Esophagus squamous epithelium (tissue), 5 donors: ENCODE results near the gene LDB2. TPM values are rescaled to one million over a fixed set of nuclear protein-coding genes. Genes with fewer than 3 reads are reported as not detected.

ENCODE experiments used
- DNase-seq: peaks from one replicate; lab custom pipeline; 2025; lab: John Stamatoyannopoulos, UW
- H3K27ac ChIP-seq, 4 donors: fragments of 200-600 bp; sonication (generic); one replicate each; pipeline ENCODE4 v1.5.1; 2016 to 2019; ENCODE audit warnings: mild to moderate bottlenecking in 1 of 4
- H3K27me3 ChIP-seq, 4 donors: fragments of 200-600 bp; sonication (generic); 1 replicate in 3 of 4; 2 replicates in 1 of 4; pipeline versions ENCODE4 v1.5.1 to v1.6.0; 2017 to 2021; ENCODE audit warnings: antibody characterized with exemption in 1 of 4
- H3K36me3 ChIP-seq, 3 donors: fragments of 200-600 bp; sonication (generic); one replicate each; pipeline ENCODE4 v1.5.1; 2016 to 2019
- H3K4me1 ChIP-seq, 3 donors: fragments of 200-600 bp; sonication (generic); one replicate each; pipeline ENCODE4 v1.5.1; 2017 to 2019
- H3K4me3 ChIP-seq, 4 donors: fragments of 200-600 bp; sonication (generic); 1 replicate in 3 of 4; 2 replicates in 1 of 4; pipeline ENCODE4 v1.5.1; 2016 to 2019; ENCODE audit warnings: mild to moderate bottlenecking in 2 of 4, moderate library complexity in 1 of 4
- H3K9me3 ChIP-seq, 3 donors: fragments of 200-600 bp; sonication (generic); one replicate each; pipeline ENCODE4 v1.5.1; 2016 to 2019
- CTCF ChIP-seq, 6 experiments: fragments of 450-650 bp in 4 of 6; fragments of 200-600 bp in 2 of 6; sonication (generic) in 2 of 6; IDR thresholded peaks; one replicate each; pipeline ENCODE4 v1.5.1; 2016 to 2019; ENCODE audit warnings: antibody characterized with exemption in 6 of 6, mild to moderate bottlenecking in 4 of 6, moderate library complexity in 4 of 6
- POLR2A ChIP-seq, 4 donors: fragments of 450-650 bp; IDR thresholded peaks; one replicate each; pipeline ENCODE4 v1.6.1; 2017; ENCODE audit warnings: antibody characterized with exemption in 4 of 4, mild to moderate bottlenecking in 4 of 4, moderate library complexity in 3 of 4
- WGBS, 2 donors: methylation state at CpG; one replicate each; pipeline ENCODE4 v1.1.5; 2018; 5-methylcytosine and 5-hydroxymethylcytosine counted together
- intact Hi-C: fragments of 100-400 bp; cut with DNase I; formaldehyde crosslinking; loops from one replicate; pipeline ENCODE4 v1.15.0; 2022
- total RNA-seq, 4 donors: library from RNA; depleted of rRNA; stranded (reverse); fragments of >200 nt; gene quantifications; one replicate each; pipeline ENCODE4 v1.1.0, GENCODE V29; 2016
- donor health status: DM: yes; HTN: yes; CAD: no.

Gene LDB2
- total RNA-seq, 4 donors from 2014 or later, result 3.0 to 16.0 (median 5.9) TPM

GRCh38 chr4:16603178-16603577 is 295.3 kb downstream of the LDB2 start:
- H3K27ac ChIP-seq, result no peak overlapping the region
- H3K36me3 ChIP-seq, result no peaks in the 10 kb centered on the region
- no peaks in the 10 kb centered on the region for H3K9me3 ChIP-seq
- intact Hi-C loops, result no loop called here
- H3K27me3 ChIP-seq, result no peaks in the 10 kb centered on the region
- DNase-seq, result no peak
- H3K4me1 ChIP-seq, result peaks cover 0 to 5% (median 0%) of the 10 kb centered on the region in 3 donors
- no peak overlapping the region for H3K4me3 ChIP-seq
- TF ChIP-seq CTCF (IDR thresholded peaks at IDR 0.05) (no peak), POLR2A (IDR thresholded peaks at IDR 0.05) (no peak)
- WGBS, 2 donors, result 74 to 83% methylated on average over 4 of the region's 4 CpGs

DNA sequence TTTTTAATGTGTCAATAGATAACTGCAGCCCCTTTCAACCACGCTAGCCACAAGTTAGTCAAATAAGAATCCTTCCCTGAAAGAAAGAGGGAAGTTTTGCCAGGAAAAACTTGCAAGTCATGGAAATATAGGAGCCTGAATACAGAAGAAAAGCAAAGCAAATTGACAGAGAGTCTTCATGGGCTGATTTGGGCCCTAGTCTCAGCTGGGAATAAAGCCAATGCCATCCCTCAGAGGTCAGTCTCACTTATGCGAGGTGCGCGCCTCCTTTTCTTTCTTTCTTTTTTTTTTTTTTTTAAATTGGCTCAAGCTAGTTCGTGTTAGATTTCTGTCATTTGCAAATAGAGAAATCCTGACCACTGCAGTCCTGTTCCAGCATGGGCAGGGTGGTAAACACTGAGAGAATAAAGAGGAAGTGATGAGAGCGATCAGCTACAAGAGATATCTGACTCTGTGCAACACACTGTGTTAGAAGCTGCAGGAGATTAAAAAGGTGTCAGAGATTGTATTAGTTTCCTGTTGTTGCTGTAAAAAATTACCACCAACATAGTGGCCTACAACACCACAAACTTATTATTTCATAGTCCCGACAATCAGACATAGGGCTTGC is 299.7 kb downstream of the LDB2 start:
- intact Hi-C loops, result no loop called here
- peaks cover 0 to 7% (median 0%) of the 10 kb centered on the region in 3 donors for H3K4me1 ChIP-seq
- no peak for DNase-seq
- no peaks in the 10 kb centered on the region for H3K27me3 ChIP-seq
- no peak for TF ChIP-seq POLR2A (IDR thresholded peaks at IDR 0.05)
- TF ChIP-seq CTCF (IDR thresholded peaks at IDR 0.05), result no peak
- peak overlapping the region in 1 of 4 donors; percentile 9 for H3K27ac ChIP-seq
- H3K4me3 ChIP-seq, result no peak overlapping the region
- no peaks in the 10 kb centered on the region for H3K36me3 ChIP-seq
- 58 to 74% methylated on average over 7 of the region's 7 CpGs for WGBS, 2 donors
- no peaks in the 10 kb centered on the region for H3K9me3 ChIP-seq

DNA sequence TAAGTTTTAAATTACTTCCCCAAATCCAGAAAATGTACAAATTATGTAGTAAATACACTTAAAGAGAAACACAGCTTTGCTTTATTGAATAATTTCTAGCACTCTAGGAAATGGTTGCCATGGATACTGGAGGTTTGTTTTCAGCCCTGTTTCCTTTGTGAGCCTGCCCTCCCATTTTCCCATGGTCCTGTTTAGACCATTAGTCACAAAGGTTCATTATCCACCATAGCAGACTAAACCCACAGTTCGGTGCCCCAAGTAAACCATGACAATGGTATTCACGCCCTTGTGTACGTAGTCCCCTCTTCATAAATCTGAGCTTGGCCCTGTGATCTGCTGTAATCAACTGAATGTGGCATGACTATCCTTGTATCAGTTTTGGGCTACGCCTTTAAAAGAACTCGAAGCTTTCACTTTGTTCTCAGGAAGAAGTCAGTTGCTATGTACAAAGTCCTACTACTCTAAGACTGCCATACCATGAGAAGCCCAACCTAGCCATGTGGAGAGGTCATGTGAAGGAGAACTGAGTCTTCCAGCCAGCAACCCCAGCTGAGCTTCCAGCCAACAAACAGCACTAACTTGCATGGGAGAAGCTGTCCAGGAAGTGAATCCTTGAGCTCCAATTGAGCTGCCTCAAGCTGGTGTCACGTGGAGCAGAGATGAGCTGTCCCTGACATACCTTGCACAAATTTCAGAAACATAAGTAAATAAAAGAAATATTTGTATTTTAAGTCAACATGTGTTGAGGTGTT is 300.4 kb downstream of the LDB2 start:
- 69 to 82% methylated on average over 6 of the region's 6 CpGs for WGBS, 2 donors
- Histone ChIP-seq H3K9me3 (no peaks in the 10 kb centered on the region), H3K27ac (peak overlapping the region in 2 of 4 donors; percentile 9 to 12), H3K36me3 (no peaks in the 10 kb centered on the region), H3K4me1 (peaks cover 0 to 7% (median 0%) of the 10 kb centered on the region in 3 donors), H3K4me3 (no peak overlapping the region), H3K27me3 (no peaks in the 10 kb centered on the region)
- TF ChIP-seq POLR2A (IDR thresholded peaks at IDR 0.05), result no peak
- no peak for TF ChIP-seq CTCF (IDR thresholded peaks at IDR 0.05)
- intact Hi-C loops, result no loop called here
- DNase-seq, result no peak

- TF ChIP-seq POLR2A (IDR thresholded peaks at IDR 0.05) (no peak), CTCF (IDR thresholded peaks at IDR 0.05) (no peak)
- no peaks in the 10 kb centered on the region for H3K9me3 ChIP-seq
- no peak overlapping the region for H3K27ac ChIP-seq
- no peaks in the 10 kb centered on the region for H3K27me3 ChIP-seq
- WGBS, 2 donors, result 25 to 45% methylated on average over 2 of the region's 2 CpGs
- intact Hi-C loops, result no loop called here
- peaks cover 0 to 7% (median 0%) of the 10 kb centered on the region in 3 donors for H3K4me1 ChIP-seq
- H3K36me3 ChIP-seq, result no peaks in the 10 kb centered on the region
- H3K4me3 ChIP-seq, result no peak overlapping the region
- no peak for DNase-seq
These were observed 301.0 kb downstream of the LDB2 start for GRCh38 chr4:16597443-16597842.

- DNase-seq, result no peak
- 81 to 84% methylated on average over 2 of the region's 2 CpGs for WGBS, 2 donors
- intact Hi-C loops, result no loop called here
- peaks cover 0 to 16% (median 0%) of the 10 kb centered on the region in 3 donors for H3K4me1 ChIP-seq
- no peaks in the 10 kb centered on the region for H3K36me3 ChIP-seq
- no peaks in the 10 kb centered on the region for H3K27me3 ChIP-seq
- no peak overlapping the region for H3K27ac ChIP-seq
- H3K4me3 ChIP-seq, result no peak overlapping the region
- TF ChIP-seq CTCF (IDR thresholded peaks at IDR 0.05) (no peak), POLR2A (IDR thresholded peaks at IDR 0.05) (no peak)
- H3K9me3 ChIP-seq, result no peaks in the 10 kb centered on the region
These were observed 302.2 kb downstream of the LDB2 start for GRCh38 chr4:16596267-16596666.
